ENCODE measurements around the gene USP6NL.

GRCh38 chr10:11431216-11431555, 180.3 kb downstream of the USP6NL start:
- no peak for TF ChIP-seq EZH2 (IDR thresholded peaks at IDR 0.05)
- no peak for TF ChIP-seq CTCF (IDR thresholded peaks at IDR 0.05)
